Body of pancreas (tissue), 4 donors: ENCODE data around the gene CNOT6.

Source experiments
- POLR2A ChIP-seq, 3 donors: fragments of 450-650 bp; IDR thresholded peaks; one replicate each; pipeline ENCODE4 v1.6.1; 2016; ENCODE audit warnings: antibody characterized with exemption in 3 of 3, mild to moderate bottlenecking in 2 of 3
- TF ChIP-seq, protein P1 (sequence below), 7 experiments: fragments of 450-650 bp in 4 of 7; fragments of 200-600 bp in 3 of 7; sonication (generic) in 3 of 7; IDR thresholded peaks; one replicate each; pipeline ENCODE4 v1.5.1; 2016 to 2019; ENCODE audit warnings: antibody characterized with exemption in 7 of 7

DNA sequence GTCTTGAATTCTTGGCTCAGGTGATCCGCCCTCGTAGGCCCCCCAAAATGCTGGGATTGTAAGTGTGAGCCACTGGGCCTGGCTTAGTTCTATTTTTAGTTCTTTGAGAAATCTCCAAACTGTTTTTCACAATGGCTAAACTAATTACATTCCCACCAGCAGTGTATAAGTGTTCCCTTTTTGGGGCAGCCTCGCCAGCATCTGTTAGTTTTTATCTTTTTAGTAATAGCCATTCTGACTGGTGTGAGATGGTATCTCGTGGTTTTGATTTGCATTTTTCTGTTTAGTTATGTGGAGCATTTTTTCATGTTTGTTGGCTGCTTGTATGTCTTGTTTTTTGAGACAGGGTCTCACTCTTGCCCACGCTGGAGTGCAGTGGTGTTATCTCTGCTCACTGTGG lies 28.2 kb downstream of the CNOT6 start:
- TF ChIP-seq, protein P1, sequence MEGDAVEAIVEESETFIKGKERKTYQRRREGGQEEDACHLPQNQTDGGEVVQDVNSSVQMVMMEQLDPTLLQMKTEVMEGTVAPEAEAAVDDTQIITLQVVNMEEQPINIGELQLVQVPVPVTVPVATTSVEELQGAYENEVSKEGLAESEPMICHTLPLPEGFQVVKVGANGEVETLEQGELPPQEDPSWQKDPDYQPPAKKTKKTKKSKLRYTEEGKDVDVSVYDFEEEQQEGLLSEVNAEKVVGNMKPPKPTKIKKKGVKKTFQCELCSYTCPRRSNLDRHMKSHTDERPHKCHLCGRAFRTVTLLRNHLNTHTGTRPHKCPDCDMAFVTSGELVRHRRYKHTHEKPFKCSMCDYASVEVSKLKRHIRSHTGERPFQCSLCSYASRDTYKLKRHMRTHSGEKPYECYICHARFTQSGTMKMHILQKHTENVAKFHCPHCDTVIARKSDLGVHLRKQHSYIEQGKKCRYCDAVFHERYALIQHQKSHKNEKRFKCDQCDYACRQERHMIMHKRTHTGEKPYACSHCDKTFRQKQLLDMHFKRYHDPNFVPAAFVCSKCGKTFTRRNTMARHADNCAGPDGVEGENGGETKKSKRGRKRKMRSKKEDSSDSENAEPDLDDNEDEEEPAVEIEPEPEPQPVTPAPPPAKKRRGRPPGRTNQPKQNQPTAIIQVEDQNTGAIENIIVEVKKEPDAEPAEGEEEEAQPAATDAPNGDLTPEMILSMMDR (IDR thresholded peaks at IDR 0.05), result no peak
- no peak for TF ChIP-seq POLR2A (IDR thresholded peaks at IDR 0.05)
